ENCODE data around the gene PHACTR1.
"Not testable (repeated sequence)": the region's sequence is repeated elsewhere in the genome, so short reads cannot be mapped to it uniquely, and the experiment has no call there.

Gene PHACTR1

GRCh38 chr6:12941422-12941821, 224.9 kb downstream of the PHACTR1 start:
- no peak overlapping the region for H3K4me3 ChIP-seq (replicated peaks; ENCODE audit: insufficient read depth, low read length)
- TF ChIP-seq CTCF (IDR thresholded peaks at IDR 0.05; ENCODE audit: insufficient read depth, low read length) (no peak), POLR2AphosphoS5 (IDR thresholded peaks at IDR 0.05; ENCODE audit: low read depth) (no peak), GABPA (IDR thresholded peaks at IDR 0.05; ENCODE audit: low read depth) (no peak), REST (IDR thresholded peaks at IDR 0.05; ENCODE audit: insufficient replicate concordance, low read depth) (no peak), SPI1 (IDR thresholded peaks at IDR 0.05; ENCODE audit: borderline replicate concordance, low read depth) (no peak)
- H3K27ac ChIP-seq (replicated peaks): no peak overlapping the region
- DNase-seq (ENCODE audit: low read depth in 1 of 2, low spot score in 1 of 2): no peak
- H3K27me3 ChIP-seq (ENCODE audit: insufficient read depth, poor library complexity, severe bottlenecking): no peaks in the 10 kb centered on the region

GRCh38 chr6:12943549-12943948, 227.0 kb downstream of the PHACTR1 start:
- no peak for TF ChIP-seq GABPA (IDR thresholded peaks at IDR 0.05; ENCODE audit: low read depth)
- no peak for TF ChIP-seq SPI1 (IDR thresholded peaks at IDR 0.05; ENCODE audit: borderline replicate concordance, low read depth)
- TF ChIP-seq POLR2AphosphoS5 (IDR thresholded peaks at IDR 0.05; ENCODE audit: low read depth): no peak
- TF ChIP-seq CTCF (IDR thresholded peaks at IDR 0.05; ENCODE audit: insufficient read depth, low read length): no peak
- TF ChIP-seq REST (IDR thresholded peaks at IDR 0.05; ENCODE audit: insufficient replicate concordance, low read depth): no peak

GRCh38 chr6:12944001-12944400, 227.4 kb downstream of the PHACTR1 start:
- DNase-seq (ENCODE audit: low read depth in 1 of 2, low spot score in 1 of 2): no peak
- no peak overlapping the region for H3K4me3 ChIP-seq (replicated peaks; ENCODE audit: insufficient read depth, low read length)
- H3K27me3 ChIP-seq (ENCODE audit: insufficient read depth, poor library complexity, severe bottlenecking): no peaks in the 10 kb centered on the region
- peak overlapping the region; percentile 81 for H3K27ac ChIP-seq (replicated peaks)
- TF ChIP-seq GABPA (IDR thresholded peaks at IDR 0.05; ENCODE audit: low read depth) (no peak), SPI1 (IDR thresholded peaks at IDR 0.05; ENCODE audit: borderline replicate concordance, low read depth) (no peak)

More at GRCh38 chr6:12943549-12943948, 227.0 kb downstream of the PHACTR1 start:
- Histone ChIP-seq H3K4me3 (replicated peaks; ENCODE audit: insufficient read depth, low read length) (no peak overlapping the region), H3K27me3 (ENCODE audit: insufficient read depth, poor library complexity, severe bottlenecking) (no peaks in the 10 kb centered on the region), H3K27ac (replicated peaks) (no peak overlapping the region)
- no peak for DNase-seq (ENCODE audit: low read depth in 1 of 2, low spot score in 1 of 2)

GRCh38 chr6:12944528-12944927, 228.0 kb downstream of the PHACTR1 start:
- H3K27me3 ChIP-seq (ENCODE audit: insufficient read depth, poor library complexity, severe bottlenecking); DNase-seq (ENCODE audit: low read depth in 1 of 2, low spot score in 1 of 2); H3K4me3 ChIP-seq (replicated peaks; ENCODE audit: insufficient read depth, low read length): not testable (repeated sequence)
- peak overlapping the region; percentile 81 for H3K27ac ChIP-seq (replicated peaks)

- TF ChIP-seq POLR2AphosphoS5 (IDR thresholded peaks at IDR 0.05; ENCODE audit: low read depth): no peak
- no peak for TF ChIP-seq REST (IDR thresholded peaks at IDR 0.05; ENCODE audit: insufficient replicate concordance, low read depth)
- TF ChIP-seq GABPA (IDR thresholded peaks at IDR 0.05; ENCODE audit: low read depth): no peak
- peak; percentile 66; the same call in 1 of the 2 replicates for TF ChIP-seq SPI1 (IDR thresholded peaks at IDR 0.05; ENCODE audit: borderline replicate concordance, low read depth)
- TF ChIP-seq CTCF (IDR thresholded peaks at IDR 0.05; ENCODE audit: insufficient read depth, low read length): no peak
- H3K27me3 ChIP-seq (ENCODE audit: insufficient read depth, poor library complexity, severe bottlenecking): no peaks in the 10 kb centered on the region
- peak overlapping the region; percentile 59 for H3K27ac ChIP-seq (replicated peaks)
- peak in 1 of 2 experiments; percentile 12 for DNase-seq (ENCODE audit: low read depth in 1 of 2, low spot score in 1 of 2)
- H3K4me3 ChIP-seq (replicated peaks; ENCODE audit: insufficient read depth, low read length): no peak overlapping the region
Measured at GRCh38 chr6:12947151-12947871, 230.7 kb downstream of the PHACTR1 start.
